DMS153 treated with DMSO at 0.1 percent for 48 hours (cell line): ENCODE results near the gene GSC2.
"Not testable (repeated sequence)": the region's sequence is repeated elsewhere in the genome, so short reads cannot be mapped to it uniquely, and the experiment has no call there.

Source experiments
- DNase-seq: peaks from one replicate; lab custom pipeline; 2025; ENCODE audit not compliant: unreplicated experiment; lab: John Stamatoyannopoulos, UW

GSC2 gene

GRCh38 chr22:19178065-19178656 lies 28.1 kb upstream of the GSC2 start:
- DNase-seq, result no peak

GRCh38 chr22:19177164-19178064 lies 27.3 kb upstream of the GSC2 start:
- no peak for DNase-seq

GRCh38 chr22:19176732-19177131 lies 26.6 kb upstream of the GSC2 start:
- DNase-seq, result no peak

- DNase-seq, result no peak
These were observed 26.1 kb upstream of the GSC2 start for GRCh38 chr22:19176175-19176643.

- DNase-seq, result no peak
These were observed 25.6 kb upstream of the GSC2 start for GRCh38 chr22:19175602-19176174.

GRCh38 chr22:19175026-19175601 lies 25.0 kb upstream of the GSC2 start:
- no peak for DNase-seq

GRCh38 chr22:19174106-19175025 lies 24.3 kb upstream of the GSC2 start:
- DNase-seq, result no peak

- no peak for DNase-seq
These were observed 23.2 kb upstream of the GSC2 start for GRCh38 chr22:19173047-19174035.

- DNase-seq, result no peak
These were observed 22.3 kb upstream of the GSC2 start for GRCh38 chr22:19172213-19173046.

- DNase-seq, result no peak
These were observed 19.8 kb upstream of the GSC2 start for GRCh38 chr22:19169947-19170318.

- DNase-seq, result no peak
These were observed 19.2 kb upstream of the GSC2 start for GRCh38 chr22:19169002-19169946.

GRCh38 chr22:19168088-19168890 lies 18.2 kb upstream of the GSC2 start:
- DNase-seq, result no peak

- no peak for DNase-seq
These were observed 17.2 kb upstream of the GSC2 start for GRCh38 chr22:19167106-19167869.

- no peak for DNase-seq
These were observed 16.3 kb upstream of the GSC2 start for GRCh38 chr22:19166421-19166820.

- DNase-seq, result no peak
These were observed 14.3 kb upstream of the GSC2 start for GRCh38 chr22:19164425-19164824.

GRCh38 chr22:19158649-19159048 lies 8.6 kb upstream of the GSC2 start:
- DNase-seq, result not testable (repeated sequence)
